ENCODE data around the gene PPP3CA.

The PPP3CA gene

DNA sequence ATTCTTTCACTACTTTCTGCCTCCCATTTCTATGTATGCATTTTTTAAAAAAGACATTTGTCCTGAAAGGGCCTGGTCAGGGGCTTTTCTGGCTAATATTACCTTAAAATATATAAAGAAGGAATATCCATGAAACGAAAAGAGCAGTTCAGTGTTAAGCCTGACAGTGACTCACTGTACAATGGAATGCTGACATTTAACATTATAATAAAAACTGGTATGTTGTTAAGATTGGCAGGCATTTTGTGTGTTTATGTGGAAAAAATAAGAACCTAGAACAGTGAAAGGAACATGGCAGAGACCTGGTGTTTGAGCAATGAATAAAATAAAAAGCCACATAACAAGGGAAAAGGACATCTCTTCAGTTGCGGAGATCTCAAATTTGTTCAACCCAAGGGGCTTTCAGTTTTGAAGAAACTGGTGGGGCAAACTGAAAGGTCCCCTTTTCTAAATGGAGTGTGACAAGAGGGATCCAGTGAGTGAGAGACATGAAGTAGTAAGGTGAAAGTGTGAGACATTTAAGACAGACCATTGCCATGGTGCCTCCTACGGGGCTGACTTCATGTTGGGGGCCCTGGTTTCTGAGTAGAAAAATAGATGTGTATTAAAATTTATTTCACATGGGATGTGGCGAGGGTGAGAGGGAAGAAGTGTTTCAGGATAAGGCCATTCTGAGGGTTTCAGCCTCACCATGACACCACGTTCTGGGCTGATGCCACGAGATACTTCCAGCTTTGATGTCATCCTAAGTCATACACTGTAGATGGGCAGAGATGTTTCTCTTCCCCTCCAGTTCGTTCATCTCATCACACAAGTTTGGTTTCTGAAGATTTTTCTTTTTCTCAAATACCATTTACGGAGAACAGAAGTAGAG, 324.9 kb downstream of the PPP3CA start:
- Histone ChIP-seq H3K27ac (ENCODE audit: low read length) (no peak overlapping the region), H3K4me3 (ENCODE audit: low read length) (no peak overlapping the region), H3K27me3 (ENCODE audit: control insufficient read depth, insufficient read depth, low read length) (no peaks in the 10 kb centered on the region), H3K4me1 (ENCODE audit: control insufficient read depth, insufficient read depth, low read length) (peaks cover 3% of the 10 kb centered on the region; the same call in 1 of the 2 replicates), H3K36me3 (ENCODE audit: control insufficient read depth, insufficient read depth, low read length) (no peaks in the 10 kb centered on the region), H3K9me3 (ENCODE audit: control insufficient read depth, insufficient read depth, low read length) (no peaks in the 10 kb centered on the region)
- no CpG with 5 or more reads among the region's 8 CpGs for WGBS (ENCODE audit: insufficient coverage, insufficient read length)
- DNase-seq (ENCODE audit: low read depth, low spot score): no peak

DNA sequence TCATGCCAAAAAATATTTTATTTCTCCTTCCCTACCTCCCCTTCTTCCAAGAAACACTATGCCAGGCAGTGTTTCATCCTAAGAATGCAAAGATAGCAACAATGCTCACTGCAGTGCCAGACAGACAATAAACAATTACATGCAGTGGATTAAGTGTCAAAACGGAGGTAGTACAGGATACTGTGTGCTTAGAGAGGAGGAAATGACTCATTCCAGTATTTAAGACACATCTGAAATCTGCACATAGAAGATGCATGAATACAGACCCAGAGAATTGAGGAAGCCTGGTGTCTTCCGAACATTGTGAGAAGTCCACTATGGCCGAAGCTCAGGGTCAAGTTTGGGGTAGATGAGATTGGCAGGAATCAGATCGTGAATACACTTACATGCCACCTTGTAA, 326.4 kb downstream of the PPP3CA start:
- no peak for DNase-seq (ENCODE audit: low read depth, low spot score)
- no peaks in the 10 kb centered on the region for H3K27me3 ChIP-seq (ENCODE audit: control insufficient read depth, insufficient read depth, low read length)
- H3K27ac ChIP-seq (ENCODE audit: low read length): no peak overlapping the region
- H3K4me1 ChIP-seq (ENCODE audit: control insufficient read depth, insufficient read depth, low read length): peaks cover 3% of the 10 kb centered on the region; the same call in 1 of the 2 replicates
- H3K9me3 ChIP-seq (ENCODE audit: control insufficient read depth, insufficient read depth, low read length): no peaks in the 10 kb centered on the region
- H3K4me3 ChIP-seq (ENCODE audit: low read length): no peak overlapping the region
- WGBS (ENCODE audit: insufficient coverage, insufficient read length): no CpG with 5 or more reads among the region's 4 CpGs
- H3K36me3 ChIP-seq (ENCODE audit: control insufficient read depth, insufficient read depth, low read length): no peaks in the 10 kb centered on the region

DNA sequence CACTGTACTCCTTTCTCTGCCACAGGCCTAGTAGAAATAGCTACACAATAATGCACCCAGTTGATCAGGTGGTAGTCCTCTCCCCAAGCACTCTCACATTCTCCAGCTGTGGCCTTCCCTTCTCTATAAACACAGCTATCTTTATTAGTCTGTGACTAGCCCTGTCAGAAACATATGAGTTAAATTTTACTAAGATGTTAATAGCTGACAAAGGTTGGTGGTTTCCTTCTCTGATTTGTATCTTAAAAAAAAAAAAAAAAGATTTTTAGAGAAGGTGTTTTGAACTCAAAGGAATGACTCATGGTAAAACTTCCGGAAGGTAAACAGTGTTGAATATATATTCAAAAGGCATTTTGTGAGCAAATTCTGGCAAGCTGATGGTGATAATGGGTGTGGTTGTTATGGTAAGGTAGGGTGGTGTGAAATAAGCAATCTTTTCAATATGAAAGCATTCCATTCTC, 327.4 kb downstream of the PPP3CA start:
- Histone ChIP-seq H3K4me1 (ENCODE audit: control insufficient read depth, insufficient read depth, low read length) (peaks cover 3% of the 10 kb centered on the region; the same call in 1 of the 2 replicates), H3K4me3 (ENCODE audit: low read length) (no peak overlapping the region), H3K36me3 (ENCODE audit: control insufficient read depth, insufficient read depth, low read length) (no peaks in the 10 kb centered on the region), H3K27ac (ENCODE audit: low read length) (no peak overlapping the region), H3K27me3 (ENCODE audit: control insufficient read depth, insufficient read depth, low read length) (no peaks in the 10 kb centered on the region), H3K9me3 (ENCODE audit: control insufficient read depth, insufficient read depth, low read length) (no peaks in the 10 kb centered on the region)
- no CpG with 5 or more reads among the region's 1 CpG for WGBS (ENCODE audit: insufficient coverage, insufficient read length)
- DNase-seq (ENCODE audit: low read depth, low spot score): no peak

DNA sequence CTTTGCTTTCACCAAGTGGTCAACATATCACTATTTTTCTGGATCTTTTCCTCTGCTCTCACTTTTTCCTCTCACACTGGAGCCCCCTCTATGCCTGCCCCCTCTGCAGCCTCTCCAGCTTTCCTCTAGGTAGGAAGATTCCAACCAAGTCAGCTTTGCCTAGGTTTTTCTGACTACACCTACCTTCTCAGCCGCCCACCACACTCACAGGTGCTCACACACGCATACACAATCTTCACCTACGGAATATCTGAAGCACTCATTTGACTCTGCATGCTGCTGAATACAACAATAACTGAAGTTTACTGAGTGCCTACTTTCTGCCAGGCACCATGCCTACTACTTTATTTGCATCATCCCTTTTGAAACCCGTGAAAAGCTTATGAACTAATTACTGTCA, 328.0 kb downstream of the PPP3CA start:
- no CpG with 5 or more reads among the region's 4 CpGs for WGBS (ENCODE audit: insufficient coverage, insufficient read length)
- H3K27ac ChIP-seq (ENCODE audit: low read length): no peak overlapping the region

DNA sequence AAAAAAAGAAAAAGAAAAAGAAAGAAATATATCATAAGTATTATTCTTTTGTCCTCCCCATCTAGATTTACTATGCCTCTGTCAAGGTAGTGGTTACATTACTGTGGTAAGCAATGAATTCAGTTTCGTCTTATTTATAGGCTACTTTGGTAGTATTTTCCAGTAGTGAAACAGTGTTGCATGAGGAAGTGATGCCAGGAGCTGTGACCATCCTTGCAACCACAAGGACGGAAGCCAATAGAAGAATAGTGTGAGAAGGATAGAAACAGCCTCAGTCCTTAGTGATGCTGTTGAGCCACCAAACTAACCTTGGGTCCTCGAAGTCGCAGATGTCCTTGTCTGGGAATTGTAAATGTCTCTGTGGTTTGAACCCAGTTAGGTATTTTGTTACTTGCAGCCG, 328.5 kb downstream of the PPP3CA start:
- no peak for DNase-seq (ENCODE audit: low read depth, low spot score)

More for the DNA sequence above, 328.0 kb downstream of the PPP3CA start:
- no peak for DNase-seq (ENCODE audit: low read depth, low spot score)
- H3K27me3 ChIP-seq (ENCODE audit: control insufficient read depth, insufficient read depth, low read length): no peaks in the 10 kb centered on the region
- H3K4me1 ChIP-seq (ENCODE audit: control insufficient read depth, insufficient read depth, low read length): peaks cover 3% of the 10 kb centered on the region; the same call in 1 of the 2 replicates
- H3K4me3 ChIP-seq (ENCODE audit: low read length): no peak overlapping the region
- no peaks in the 10 kb centered on the region for H3K36me3 ChIP-seq (ENCODE audit: control insufficient read depth, insufficient read depth, low read length)
- H3K9me3 ChIP-seq (ENCODE audit: control insufficient read depth, insufficient read depth, low read length): no peaks in the 10 kb centered on the region

DNA sequence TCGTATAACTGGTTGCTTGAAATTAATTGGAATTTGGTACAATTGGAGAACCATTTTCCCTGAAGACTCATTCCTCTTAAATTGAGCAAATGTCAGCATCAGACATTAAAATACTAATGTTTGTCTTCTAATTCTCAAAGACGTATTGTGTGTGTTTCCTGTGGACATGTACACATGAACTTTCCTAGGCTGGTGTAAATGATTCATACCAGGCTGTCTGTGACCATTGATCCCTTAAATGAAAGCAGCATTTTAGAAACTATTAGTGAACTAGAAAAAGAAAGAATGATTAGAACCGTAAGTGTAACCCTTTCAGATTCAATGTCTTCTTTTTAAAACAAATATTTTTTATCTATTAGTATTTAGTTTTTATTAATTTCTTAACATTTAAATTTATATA, 332.9 kb downstream of the PPP3CA start:
- no peaks in the 10 kb centered on the region for H3K4me1 ChIP-seq (ENCODE audit: control insufficient read depth, insufficient read depth, low read length)
- H3K27ac ChIP-seq (ENCODE audit: low read length): no peak overlapping the region
- H3K27me3 ChIP-seq (ENCODE audit: control insufficient read depth, insufficient read depth, low read length): no peaks in the 10 kb centered on the region
- H3K4me3 ChIP-seq (ENCODE audit: low read length): no peak overlapping the region
- DNase-seq (ENCODE audit: low read depth, low spot score): no peak
- no CpG with 5 or more reads among the region's 3 CpGs for WGBS (ENCODE audit: insufficient coverage, insufficient read length)
- no peaks in the 10 kb centered on the region for H3K9me3 ChIP-seq (ENCODE audit: control insufficient read depth, insufficient read depth, low read length)
- no peaks in the 10 kb centered on the region for H3K36me3 ChIP-seq (ENCODE audit: control insufficient read depth, insufficient read depth, low read length)

More for the DNA sequence above, 328.5 kb downstream of the PPP3CA start:
- Histone ChIP-seq H3K27ac (ENCODE audit: low read length) (no peak overlapping the region), H3K27me3 (ENCODE audit: control insufficient read depth, insufficient read depth, low read length) (no peaks in the 10 kb centered on the region), H3K4me3 (ENCODE audit: low read length) (no peak overlapping the region), H3K4me1 (ENCODE audit: control insufficient read depth, insufficient read depth, low read length) (peaks cover 3% of the 10 kb centered on the region; the same call in 1 of the 2 replicates), H3K36me3 (ENCODE audit: control insufficient read depth, insufficient read depth, low read length) (no peaks in the 10 kb centered on the region), H3K9me3 (ENCODE audit: control insufficient read depth, insufficient read depth, low read length) (no peaks in the 10 kb centered on the region)
- no CpG with 5 or more reads among the region's 5 CpGs for WGBS (ENCODE audit: insufficient coverage, insufficient read length)

DNA sequence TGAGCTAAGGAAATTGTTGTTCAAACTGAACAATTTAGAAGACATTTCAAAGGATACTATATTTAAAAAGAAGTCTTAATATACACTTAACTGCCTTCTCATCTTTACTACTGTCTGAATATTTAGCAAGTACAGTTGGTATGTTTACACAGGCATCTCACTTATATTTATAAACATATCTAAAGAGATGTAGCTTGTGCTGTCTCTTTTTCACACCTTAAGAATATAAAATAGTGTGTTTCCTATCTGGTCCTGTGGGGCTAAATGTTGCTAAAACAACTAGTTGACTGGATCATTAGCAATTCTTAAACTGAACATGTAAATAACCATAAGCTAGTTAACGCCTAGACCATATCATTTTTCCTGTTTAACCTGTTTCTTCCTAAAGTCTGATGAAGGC, 336.3 kb downstream of the PPP3CA start:
- H3K27ac ChIP-seq (ENCODE audit: low read length): no peak overlapping the region
- H3K9me3 ChIP-seq (ENCODE audit: control insufficient read depth, insufficient read depth, low read length): no peaks in the 10 kb centered on the region
- WGBS (ENCODE audit: insufficient coverage, insufficient read length): no CpG with 5 or more reads among the region's 1 CpG
- H3K4me1 ChIP-seq (ENCODE audit: control insufficient read depth, insufficient read depth, low read length): no peaks in the 10 kb centered on the region
- no peak for DNase-seq (ENCODE audit: low read depth, low spot score)
- H3K36me3 ChIP-seq (ENCODE audit: control insufficient read depth, insufficient read depth, low read length): no peaks in the 10 kb centered on the region
- H3K4me3 ChIP-seq (ENCODE audit: low read length): no peak overlapping the region
- H3K27me3 ChIP-seq (ENCODE audit: control insufficient read depth, insufficient read depth, low read length): no peaks in the 10 kb centered on the region

DNA sequence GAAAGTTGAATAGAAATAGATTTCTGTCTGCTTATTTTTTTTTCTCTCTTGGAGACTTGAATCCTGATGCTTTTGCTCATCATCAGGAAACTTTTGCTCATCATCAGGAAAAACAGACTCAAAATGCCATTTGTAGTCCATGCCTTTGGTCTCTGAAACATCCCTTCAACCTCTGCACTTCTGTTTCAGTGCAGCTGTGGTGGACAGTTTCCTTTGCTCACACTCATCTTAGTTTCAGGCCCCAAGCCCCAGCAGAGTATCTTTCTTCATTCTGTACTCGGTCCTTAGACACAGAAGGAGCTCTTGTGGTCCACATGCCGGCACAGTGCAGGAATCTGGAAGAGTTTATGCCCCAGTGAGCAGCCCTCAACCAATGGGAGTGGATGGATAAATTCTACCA, 337.9 kb downstream of the PPP3CA start:
- no peaks in the 10 kb centered on the region for H3K36me3 ChIP-seq (ENCODE audit: control insufficient read depth, insufficient read depth, low read length)
- WGBS (ENCODE audit: insufficient coverage, insufficient read length): no CpG with 5 or more reads among the region's 2 CpGs
- DNase-seq (ENCODE audit: low read depth, low spot score): no peak
- H3K27me3 ChIP-seq (ENCODE audit: control insufficient read depth, insufficient read depth, low read length): no peaks in the 10 kb centered on the region
- no peaks in the 10 kb centered on the region for H3K9me3 ChIP-seq (ENCODE audit: control insufficient read depth, insufficient read depth, low read length)
- no peak overlapping the region for H3K27ac ChIP-seq (ENCODE audit: low read length)
- no peak overlapping the region for H3K4me3 ChIP-seq (ENCODE audit: low read length)
- H3K4me1 ChIP-seq (ENCODE audit: control insufficient read depth, insufficient read depth, low read length): no peaks in the 10 kb centered on the region

DNA sequence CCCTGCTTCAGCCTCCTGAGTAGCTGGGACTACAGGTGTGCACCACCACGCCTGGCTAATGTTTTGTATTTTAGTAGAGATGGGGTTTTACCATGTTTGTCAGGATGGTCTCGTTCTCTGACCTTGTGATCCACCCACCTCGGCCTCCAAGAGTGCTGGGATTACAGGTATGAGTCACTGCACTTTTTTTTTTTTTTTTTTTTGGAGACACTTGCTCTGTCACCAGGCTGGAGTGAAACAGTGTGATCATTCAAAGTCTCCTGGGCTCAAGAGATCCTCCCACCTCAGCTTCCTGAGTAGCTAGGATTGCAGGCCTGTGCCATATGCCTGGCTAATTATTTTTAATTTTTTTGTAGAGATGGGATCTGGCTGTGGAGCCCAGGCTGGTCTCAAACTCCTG, 338.8 kb downstream of the PPP3CA start:
- H3K9me3 ChIP-seq (ENCODE audit: control insufficient read depth, insufficient read depth, low read length): no peaks in the 10 kb centered on the region
- H3K4me1 ChIP-seq (ENCODE audit: control insufficient read depth, insufficient read depth, low read length): no peaks in the 10 kb centered on the region
- H3K36me3 ChIP-seq (ENCODE audit: control insufficient read depth, insufficient read depth, low read length): no peaks in the 10 kb centered on the region
- WGBS (ENCODE audit: insufficient coverage, insufficient read length): no CpG with 5 or more reads among the region's 3 CpGs
- H3K27ac ChIP-seq (ENCODE audit: low read length): no peak overlapping the region
- no peaks in the 10 kb centered on the region for H3K27me3 ChIP-seq (ENCODE audit: control insufficient read depth, insufficient read depth, low read length)
- DNase-seq (ENCODE audit: low read depth, low spot score): no peak
- no peak overlapping the region for H3K4me3 ChIP-seq (ENCODE audit: low read length)

DNA sequence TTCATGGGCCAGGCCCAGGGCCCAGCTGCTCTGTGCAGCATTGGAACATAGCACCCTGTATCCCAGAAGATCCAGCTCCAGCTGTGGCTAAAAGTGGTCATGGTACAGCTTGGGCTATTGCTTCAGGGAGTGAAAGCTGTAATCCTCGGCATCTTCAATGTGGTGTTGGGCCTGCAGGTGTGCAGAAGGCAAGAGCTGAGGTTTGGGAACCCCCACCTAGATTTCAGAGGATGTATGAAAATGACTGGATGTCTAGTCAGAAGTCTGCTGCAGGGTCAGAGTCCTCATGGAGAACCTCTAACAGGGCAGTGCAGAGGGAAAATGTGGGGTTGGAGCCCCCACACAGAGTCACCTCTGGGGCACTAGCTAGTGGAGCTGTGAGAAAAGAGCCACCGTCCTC, 341.7 kb downstream of the PPP3CA start:
- Histone ChIP-seq H3K27me3 (ENCODE audit: control insufficient read depth, insufficient read depth, low read length) (no peaks in the 10 kb centered on the region), H3K9me3 (ENCODE audit: control insufficient read depth, insufficient read depth, low read length) (no peaks in the 10 kb centered on the region), H3K4me1 (ENCODE audit: control insufficient read depth, insufficient read depth, low read length) (no peaks in the 10 kb centered on the region), H3K36me3 (ENCODE audit: control insufficient read depth, insufficient read depth, low read length) (no peaks in the 10 kb centered on the region), H3K27ac (ENCODE audit: low read length) (no peak overlapping the region), H3K4me3 (ENCODE audit: low read length) (no peak overlapping the region; the same call in 1 of the 2 replicates)
- no peak for DNase-seq (ENCODE audit: low read depth, low spot score)
- WGBS (ENCODE audit: insufficient coverage, insufficient read length): no CpG with 5 or more reads among the region's 2 CpGs

DNA sequence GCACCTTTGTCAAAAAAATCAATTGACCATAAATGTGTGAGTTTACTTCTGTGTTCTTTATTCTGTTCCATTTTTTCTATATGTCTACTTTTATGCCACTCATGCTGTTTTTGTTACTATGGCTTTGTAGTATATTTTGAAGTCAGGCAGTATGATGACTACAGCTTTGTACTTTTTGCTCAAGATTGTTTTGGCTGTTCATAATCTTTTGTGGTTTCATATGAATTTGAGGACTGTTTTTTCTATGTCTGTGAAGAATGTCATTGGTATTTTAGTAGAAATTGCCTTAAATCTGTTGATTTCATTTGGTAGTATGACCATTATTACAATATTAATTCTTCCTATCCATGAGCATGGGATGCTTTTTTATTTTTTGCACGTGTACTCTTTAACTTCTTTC, 346.8 kb downstream of the PPP3CA start:
- no peaks in the 10 kb centered on the region for H3K36me3 ChIP-seq (ENCODE audit: control insufficient read depth, insufficient read depth, low read length)
- DNase-seq (ENCODE audit: low read depth, low spot score): no peak
- H3K4me3 ChIP-seq (ENCODE audit: low read length): no peak overlapping the region
- H3K27me3 ChIP-seq (ENCODE audit: control insufficient read depth, insufficient read depth, low read length): no peaks in the 10 kb centered on the region
- no peaks in the 10 kb centered on the region for H3K4me1 ChIP-seq (ENCODE audit: control insufficient read depth, insufficient read depth, low read length)
- H3K9me3 ChIP-seq (ENCODE audit: control insufficient read depth, insufficient read depth, low read length): no peaks in the 10 kb centered on the region
- no peak overlapping the region for H3K27ac ChIP-seq (ENCODE audit: low read length)
- WGBS (ENCODE audit: insufficient coverage, insufficient read length): no CpG with 5 or more reads among the region's 1 CpG
